SU-DHL-6 (cell line): Measurements from ENCODE around the gene ANXA11.

Experiments used
- H2AFZ ChIP-seq: fragments of 200-600 bp; sonication (generic); 2 replicates; pipeline ENCODE4 v1.6.1; 2014; ENCODE audit warnings: low read depth, mild to moderate bottlenecking, moderate library complexity, mixed read lengths, antibody characterized with exemption, low read length; ENCODE audit not compliant: severe bottlenecking
- H3F3A ChIP-seq: fragments of 200-600 bp; shearing (Covaris generic); 2 replicates; pipeline ENCODE4 v1.6.0; 2016; ENCODE audit warnings: antibody characterized with exemption, mild to moderate bottlenecking; ENCODE audit not compliant: insufficient read depth
- H3K27ac ChIP-seq: fragments of 200-600 bp; sonication (generic); 2 replicates; pipeline ENCODE4 v1.5.1; 2016; ENCODE audit warnings: low read depth, mild to moderate bottlenecking, low read length, moderate library complexity, mixed read lengths
- H3K27me3 ChIP-seq: fragments of 200-600 bp; sonication (generic), shearing (Covaris generic); 2 replicates; pipeline ENCODE4 v1.6.0; 2014; ENCODE audit warnings: mild to moderate bottlenecking, low read length
- H3K36me3 ChIP-seq: fragments of 200-600 bp; sonication (generic); 2 replicates; pipeline ENCODE4 v1.6.1; 2014; ENCODE audit warnings: mild to moderate bottlenecking, low read length, mixed read lengths
- H3K4me2 ChIP-seq: fragments of 300-600, 200-600 bp; shearing (Covaris generic), sonication (generic); 2 replicates; pipeline ENCODE4 v1.6.0; 2014; ENCODE audit warnings: low read length, low read depth, mild to moderate bottlenecking; ENCODE audit not compliant: poor library complexity, severe bottlenecking
- H3K4me3 ChIP-seq: fragments of 200-600 bp; sonication (generic); 2 replicates; pipeline ENCODE4 v1.5.1; 2014; ENCODE audit warnings: antibody characterized with exemption, low read length, mild to moderate bottlenecking, mixed read lengths; ENCODE audit not compliant: insufficient read depth, poor library complexity, severe bottlenecking
- H3K79me2 ChIP-seq: fragments of 200-600 bp; sonication (generic); 2 replicates; pipeline ENCODE4 v1.6.1; 2014; ENCODE audit warnings: mild to moderate bottlenecking, low read length, moderate library complexity; ENCODE audit not compliant: insufficient read depth
- H3K9ac ChIP-seq: fragments of 200-600 bp; sonication (generic); 2 replicates; pipeline ENCODE4 v1.7.0; 2014; ENCODE audit warnings: mild to moderate bottlenecking, low read length
- H3K9me2 ChIP-seq: fragments of 200-600 bp; sonication (generic); replicated peaks from 2 replicates; pipeline ENCODE4 v1.6.1; 2014; ENCODE audit warnings: low read length; ENCODE audit not compliant: insufficient read depth
- H3K9me3 ChIP-seq: fragments of 200-600 bp; sonication (generic); 2 replicates; pipeline ENCODE4 v1.6.1; 2014; ENCODE audit warnings: low read length, mixed read lengths; ENCODE audit not compliant: insufficient read depth
- H4K20me1 ChIP-seq: fragments of 200-600 bp; sonication (generic); 2 replicates; pipeline ENCODE4 v1.6.1; 2014; ENCODE audit warnings: low read depth, mild to moderate bottlenecking, antibody characterized with exemption, low read length, moderate library complexity, mixed read lengths
- CTCF ChIP-seq: fragments of 200-600 bp; sonication (generic); IDR thresholded peaks from one replicate; pipeline ENCODE4 v1.5.1; 2017; ENCODE audit warnings: antibody characterized with exemption, mild to moderate bottlenecking, low read length, moderate library complexity; ENCODE audit not compliant: insufficient read depth, poor library complexity, severe bottlenecking
- EZH2phosphoT487 ChIP-seq: fragments of 200-600 bp; sonication (generic), shearing (Covaris generic); conservative IDR thresholded peaks from 2 replicates; pipeline ENCODE4 v1.6.1; 2018; ENCODE audit warnings: mild to moderate bottlenecking, antibody characterized with exemption, low read length, moderate library complexity, mixed read lengths

Gene ANXA11

GRCh38 chr10:80154978-80155695, 50.2 kb downstream of the ANXA11 start:
- Histone ChIP-seq H2AFZ (no peak overlapping the region), H4K20me1 (no peaks in the 10 kb centered on the region), H3K4me2 (no peak overlapping the region), H3K79me2 (no peaks in the 10 kb centered on the region), H3K4me3 (no peak overlapping the region), H3K27me3 (no peaks in the 10 kb centered on the region), H3F3A (no peaks in the 10 kb centered on the region), H3K9me2 (no peaks in the 10 kb centered on the region), H3K9ac (no peak overlapping the region), H3K9me3 (no peaks in the 10 kb centered on the region), H3K36me3 (no peaks in the 10 kb centered on the region; the same call in 1 of the 2 replicates), H3K27ac (no peak overlapping the region)
- TF ChIP-seq CTCF (no peak), EZH2phosphoT487 (no peak)

GRCh38 chr10:80154626-80154977, 50.7 kb downstream of the ANXA11 start:
- H3K9ac ChIP-seq, result no peak overlapping the region
- no peak for TF ChIP-seq CTCF
- TF ChIP-seq EZH2phosphoT487, result no peak
- H2AFZ ChIP-seq, result no peak overlapping the region
- no peaks in the 10 kb centered on the region; the same call in 1 of the 2 replicates for H3K36me3 ChIP-seq
- no peaks in the 10 kb centered on the region for H3K27me3 ChIP-seq
- no peaks in the 10 kb centered on the region for H3K9me2 ChIP-seq
- no peak overlapping the region for H3K27ac ChIP-seq
- H4K20me1 ChIP-seq, result no peaks in the 10 kb centered on the region
- H3K4me3 ChIP-seq, result no peak overlapping the region
- no peaks in the 10 kb centered on the region for H3K9me3 ChIP-seq
- no peaks in the 10 kb centered on the region for H3F3A ChIP-seq
- no peaks in the 10 kb centered on the region for H3K79me2 ChIP-seq
- H3K4me2 ChIP-seq, result no peak overlapping the region

GRCh38 chr10:80153460-80153859, 51.9 kb downstream of the ANXA11 start:
- TF ChIP-seq EZH2phosphoT487 (no peak), CTCF (no peak)
- Histone ChIP-seq H3K9ac (no peak overlapping the region), H3K27me3 (no peaks in the 10 kb centered on the region), H4K20me1 (no peaks in the 10 kb centered on the region), H3K9me3 (no peaks in the 10 kb centered on the region), H3K4me2 (no peak overlapping the region), H3F3A (no peaks in the 10 kb centered on the region), H3K79me2 (no peaks in the 10 kb centered on the region), H3K36me3 (no peaks in the 10 kb centered on the region; the same call in 1 of the 2 replicates), H3K4me3 (no peak overlapping the region), H3K27ac (no peak overlapping the region), H3K9me2 (no peaks in the 10 kb centered on the region), H2AFZ (no peak overlapping the region)
